HepG2 (cell line): Measurements from ENCODE around the gene PCDHGA6. TPM values are rescaled to one million over a fixed set of nuclear protein-coding genes. Genes with fewer than 3 reads are reported as not detected.
"Not testable (repeated sequence)": the region's sequence is repeated elsewhere in the genome, so short reads cannot be mapped to it uniquely, and the experiment has no call there.

ENCODE experiments used
- ATAC-seq: fragments of 200-7000 bp; cut with Tn5 transposase; 3 replicates; pipeline ENCODE4 v1.9.1; 2020; ENCODE audit warnings: mild to moderate bottlenecking, moderate library complexity
- BruUV-seq: library from RNA; stranded (reverse); fragments of 400-500 nt; replicated peaks from 2 replicates; lab custom pipeline; 2021; lab: Mats Ljungman, UMichigan
- CTCF ChIA-PET: fragments of 300-600 bp; formaldehyde crosslinking; extraction: SDS; loops from one replicate; lab custom pipeline; 2021; ENCODE audit warnings: low total read pairs, inconsistent platforms, low intra/inter-chr PET ratio; lab: Yijun Ruan, JAX
- POLR2A ChIA-PET: fragments of 350-600 bp; sonication (Branson Sonifier 250); formaldehyde crosslinking; loops from one replicate; lab custom pipeline; 2020; ENCODE audit warnings: antibody characterized with exemption, inconsistent platforms; lab: Yijun Ruan, JAX
- DNase-seq: peaks from one replicate; pipeline ENCODE4 v3.0.0-alpha.2; 2015; ENCODE audit warnings: low spot score
- FAIRE-seq: peaks from 3 replicates; lab custom pipeline; 2011; peaks lifted over from hg19 to GRCh38; lab: Jason Lieb, UNC
- H2AFZ ChIP-seq: one replicate; pipeline ENCODE4 v1.6.1; 2011; ENCODE audit warnings: low read length, inconsistent platforms
- H3K27ac ChIP-seq: fragments of 300-600 bp; 3 replicates; pipeline ENCODE4 v1.8.0; 2011; ENCODE audit warnings: mixed run types, mild to moderate bottlenecking, mixed read lengths, low read length, inconsistent platforms; ENCODE audit not compliant: insufficient read depth; ENCODE audit errors: extremely low read length
- H3K27me3 ChIP-seq, 2 experiments: fragments of 200-600 bp in 1 of 2; 2 replicates in 1 of 2; 3 replicates in 1 of 2; pipeline versions ENCODE4 v1.6.0 to v1.8.0; 2011; ENCODE audit warnings: low read length in 2 of 2, mild to moderate bottlenecking in 2 of 2, moderate library complexity in 2 of 2, inconsistent platforms in 1 of 2; ENCODE audit not compliant: insufficient read depth in 2 of 2, control insufficient read depth in 1 of 2
- H3K36me3 ChIP-seq, 2 experiments: fragments of 200-600 bp in 1 of 2; replicated peaks in 1 of 2; 2 replicates in 1 of 2; 3 replicates in 1 of 2; pipeline versions ENCODE4 v1.5.1 to v1.8.0; 2011; ENCODE audit warnings: low read length in 2 of 2, inconsistent platforms in 1 of 2; ENCODE audit not compliant: insufficient read depth in 2 of 2, control insufficient read depth in 1 of 2
- H3K4me1 ChIP-seq: 2 replicates; pipeline ENCODE4 v1.5.1; 2012; ENCODE audit warnings: low read length, inconsistent platforms; ENCODE audit not compliant: insufficient read depth
- H3K4me2 ChIP-seq: 2 replicates; pipeline ENCODE4 v1.6.0; 2011; ENCODE audit warnings: low read depth, low read length, inconsistent platforms
- H3K4me3 ChIP-seq, 3 experiments: fragments of 200-600 bp in 1 of 3; sonication (generic), shearing (Covaris generic) in 1 of 3; replicated peaks in 1 of 3; 2 replicates each; pipeline ENCODE4 v1.5.1; 2011 to 2016; ENCODE audit warnings: low read length in 3 of 3, inconsistent platforms in 2 of 3, low read depth in 2 of 3, mild to moderate bottlenecking in 2 of 3, control low read depth in 1 of 3, mixed read lengths in 1 of 3; ENCODE audit not compliant: insufficient read depth in 1 of 3
- H3K79me2 ChIP-seq: one replicate; pipeline ENCODE4 v1.6.1; 2011; ENCODE audit warnings: low read length, inconsistent platforms; ENCODE audit not compliant: insufficient read depth
- H3K9ac ChIP-seq: 2 replicates; pipeline ENCODE4 v1.6.0; 2011; ENCODE audit warnings: mild to moderate bottlenecking, low read depth, low read length, inconsistent platforms; ENCODE audit not compliant: insufficient read depth
- H3K9me3 ChIP-seq: 2 replicates; pipeline ENCODE4 v1.5.1; 2012; ENCODE audit warnings: mild to moderate bottlenecking, low read length
- H4K20me1 ChIP-seq: 2 replicates; pipeline ENCODE4 v1.6.0; 2011; ENCODE audit warnings: inconsistent platforms, mild to moderate bottlenecking, low read length, moderate library complexity; ENCODE audit not compliant: insufficient read depth
- GABPA ChIP-seq, 2 experiments: IDR thresholded peaks; 2 replicates each; pipeline ENCODE4 v1.6.1; 2011 to 2016; ENCODE audit warnings: low read depth in 2 of 2, low read length in 1 of 2, missing biosample characterization in 1 of 2, missing genetic modification characterization in 1 of 2
- KDM4B ChIP-seq: sonication (generic); formaldehyde crosslinking; IDR thresholded peaks from 2 replicates; pipeline ENCODE4 v1.4.0; 2020; ENCODE audit warnings: missing genetic modification reagents
- KLF15 ChIP-seq: sonication (generic); formaldehyde crosslinking; IDR thresholded peaks from 2 replicates; pipeline ENCODE4 v1.8.1; 2023; ENCODE audit warnings: borderline replicate concordance, mild to moderate bottlenecking, inconsistent platforms, missing genetic modification reagents, mixed read lengths
- SMYD3 ChIP-seq: sonication (generic); formaldehyde crosslinking; IDR thresholded peaks from 2 replicates; pipeline ENCODE4 v1.8.1; 2023; ENCODE audit warnings: mild to moderate bottlenecking, missing genetic modification reagents
- ZNF646 ChIP-seq: sonication (generic); formaldehyde crosslinking; IDR thresholded peaks from 2 replicates; pipeline ENCODE4 v1.9.0; 2021; ENCODE audit warnings: mild to moderate bottlenecking, missing genetic modification reagents
- WGBS: methylation state at CpG from one replicate; pipeline ENCODE4 v1.1.6; 2017; ENCODE audit warnings: low lambda C conversion rate; 5-methylcytosine and 5-hydroxymethylcytosine counted together
- in situ Hi-C: cut with HindIII; loops from 2 replicates; pipeline ENCODE4 v1.10.0; 2017; ENCODE audit warnings: low pct_unique_long_range_greater_than_20kb; ENCODE audit not compliant: extremely low pct_ligation_motif_present
- intact Hi-C: fragments of 100-400 bp; cut with micrococcal nuclease; formaldehyde crosslinking; loops from one replicate; pipeline ENCODE4 v1.10.0; 2022; ENCODE audit not compliant: unreplicated experiment
- polyA plus RNA-seq, 8 experiments: library from polyadenylated mRNA; depleted of rRNA in 3 of 8; stranded (reverse) in 7 of 8; unstranded in 1 of 8; fragments of >200 nt; fragmentation: Illumina TruSeq in 4 of 8; extraction: Trizol in 4 of 8; gene quantifications; 2 replicates each; pipeline versions ENCODE4 v1.2.1 to v1.2.3, GENCODE V29; 2011 to 2016; ENCODE audit warnings: low read depth in 4 of 8, missing spikeins in 1 of 8, mixed read lengths in 1 of 8; ENCODE audit not compliant: insufficient read depth in 1 of 8
- total RNA-seq, 5 experiments: library from RNA; depleted of rRNA; stranded (reverse); fragments of >200 nt; fragmentation: Illumina TruSeq; extraction: Trizol; gene quantifications; 2 replicates each; pipeline ENCODE4 v1.2.3, GENCODE V29; 2016; ENCODE audit warnings: low read depth in 1 of 5

Gene PCDHGA6
- total and polyA plus RNA-seq, 2 of the 13 experiments (the other 11 are each of a cell fraction or from before 2014, with no cell fraction given): 0.33 to 0.51 TPM

GRCh38 chr5:141346017-141346416 lies 27.7 kb upstream of the PCDHGA6 start:
- POLR2A ChIA-PET, H3K9ac ChIP-seq, H3K4me2 ChIP-seq, H3K27me3 ChIP-seq, H3K4me3 ChIP-seq, in situ Hi-C loops, DNase-seq, H3K79me2 ChIP-seq, H3K27ac ChIP-seq, H3K4me1 ChIP-seq, H4K20me1 ChIP-seq, FAIRE-seq, ATAC-seq, H2AFZ ChIP-seq, BruUV-seq, intact Hi-C loops, CTCF ChIA-PET, H3K36me3 ChIP-seq: not testable (repeated sequence)
- 76% methylated on average over 7 of the region's 35 CpGs for WGBS
- H3K9me3 ChIP-seq: peaks cover 24% of the 10 kb centered on the region

GRCh38 chr5:141349917-141350619 lies 23.6 kb upstream of the PCDHGA6 start, which contains the start of gene PCDHGB1:
Gene PCDHGB1 (plus strand): TSS chr5:141350099. CDS start chr5:141350261, 162 bp downstream.
- Histone ChIP-seq H3K36me3 (no peaks in the 10 kb centered on the region), H3K9ac (peak within 1 kb of the TSS; percentile 20; the same call in 1 of the 2 replicates), H3K4me1 (no peaks in the 10 kb centered on the region; the same call in 1 of the 2 replicates), H3K4me3 (peak within 1 kb of the TSS; percentile 49 to 71 (median 61)), H4K20me1 (no peaks in the 10 kb centered on the region), H3K4me2 (peak within 1 kb of the TSS; percentile 81), H3K27ac (no peak within 1 kb of the TSS), H3K27me3 (no peaks in the 10 kb centered on the region; a peak in 1 of 5 replicates), H3K9me3 (peaks cover 12% of the 10 kb centered on the region; the same call in 1 of the 2 replicates), H3K79me2 (no peaks in the 10 kb centered on the region), H2AFZ (peak within 1 kb of the TSS; percentile 93)
- in situ Hi-C loops (loop anchor here (10.0 kb wide), 1 partner anchor 175 kb away; no protein-coding TSS in a partner anchor), intact Hi-C loops (loop anchor here (10.0 kb wide), 1 partner anchor 175 kb away; no protein-coding TSS in a partner anchor)
- POLR2A ChIA-PET: interaction anchor here (0.6 to 0.9 kb wide), 3 partner anchors 30 to 214 kb away, joined by 3 to 4 read pairs (median 3); partner anchors contain the start of gene TAF7
- CTCF ChIA-PET: interaction anchor here (0.9 to 1.4 kb wide), 5 partner anchors 162 to 214 kb away, joined by 4 to 9 read pairs (median 5); no protein-coding TSS in a partner anchor
- peak; percentile 75 for DNase-seq
- peak; percentile 98 for ATAC-seq
- BruUV-seq: no TSS peak
- 22% methylated on average over 26 of the region's 29 CpGs for WGBS
- FAIRE-seq: peak; percentile 77
- TF ChIP-seq KDM4B (CRISPR knock-in tag) (no peak), ZNF646 (CRISPR knock-in tag) (no peak), GABPA (IDR thresholded peaks at IDR 0.05; ENCODE audit: low read depth, low read length) (no peak), GABPA (CRISPR knock-in tag; IDR thresholded peaks at IDR 0.05; ENCODE audit: low read depth) (peak; percentile 74), SMYD3 (CRISPR knock-in tag) (no peak), KLF15 (CRISPR knock-in tag) (no peak)
